Endothelial cell (in vitro differentiated cells): Measurements from ENCODE around the gene LRR1. TPM values are rescaled to one million over a fixed set of nuclear protein-coding genes. Genes with fewer than 3 reads are reported as not detected.

Experiments
- DNase-seq: peaks from one replicate; pipeline ENCODE4 v3.0.0; 2021; ENCODE audit warnings: low spot score
- H3K27ac Mint-ChIP-seq: one replicate; pipeline ENCODE4 v1.8.0; 2021; ENCODE audit warnings: mixed read lengths, inconsistent platforms; ENCODE audit not compliant: unreplicated experiment
- H3K27me3 Mint-ChIP-seq: one replicate; pipeline ENCODE4 v1.8.0; 2021; ENCODE audit warnings: mild to moderate bottlenecking, moderate library complexity, mixed read lengths, inconsistent platforms; ENCODE audit not compliant: unreplicated experiment
- H3K36me3 Mint-ChIP-seq: one replicate; pipeline ENCODE4 v1.8.0; 2021; ENCODE audit warnings: mild to moderate bottlenecking, low read depth, mixed read lengths, inconsistent platforms; ENCODE audit not compliant: unreplicated experiment
- H3K4me1 Mint-ChIP-seq: one replicate; pipeline ENCODE4 v1.8.0; 2021; ENCODE audit warnings: mild to moderate bottlenecking, mixed read lengths, inconsistent platforms; ENCODE audit not compliant: unreplicated experiment
- H3K4me3 Mint-ChIP-seq: one replicate; pipeline ENCODE4 v1.8.0; 2021; ENCODE audit warnings: mild to moderate bottlenecking, mixed read lengths, inconsistent platforms; ENCODE audit not compliant: unreplicated experiment
- H3K9me3 Mint-ChIP-seq: one replicate; pipeline ENCODE4 v1.8.0; 2021; ENCODE audit warnings: mixed read lengths, inconsistent platforms; ENCODE audit not compliant: unreplicated experiment
- CTCF ChIP-seq: fragments of 200-600 bp; sonication (generic); IDR thresholded peaks from one replicate; pipeline ENCODE4 v1.5.0; 2021; ENCODE audit warnings: antibody characterized with exemption; ENCODE audit not compliant: unreplicated experiment
- total RNA-seq: library from RNA; stranded (reverse); fragmentation: NEBNext Ultra II Directional; extraction: Animal tissue kit (Norgen Biotek cat#: 25700); gene quantifications from one replicate; pipeline ENCODE4 v1.2.1, GENCODE V29; 2021; ENCODE audit not compliant: unreplicated experiment

Gene LRR1
- total RNA-seq, 1 donor from 2014 or later = 12.9 TPM

GRCh38 chr14:49551569-49551968 is 47.2 kb upstream of the LRR1 start:
- Mint-ChIP-seq H3K27me3 (peaks cover 2% of the 10 kb centered on the region), H3K27ac (no peak overlapping the region), H3K36me3 (no peaks in the 10 kb centered on the region), H3K4me3 (no peak overlapping the region), H3K4me1 (peaks cover 16% of the 10 kb centered on the region), H3K9me3 (no peaks in the 10 kb centered on the region)
- TF ChIP-seq CTCF = no peak
- DNase-seq = no peak

- H3K9me3 Mint-ChIP-seq = no peaks in the 10 kb centered on the region
- TF ChIP-seq CTCF = no peak
- H3K4me1 Mint-ChIP-seq = peaks cover 12% of the 10 kb centered on the region
- H3K36me3 Mint-ChIP-seq = no peaks in the 10 kb centered on the region
- no peaks in the 10 kb centered on the region for H3K27me3 Mint-ChIP-seq
- no peak overlapping the region for H3K27ac Mint-ChIP-seq
- H3K4me3 Mint-ChIP-seq = no peak overlapping the region
- no peak for DNase-seq
Measured at GRCh38 chr14:49553106-49553505, 45.6 kb upstream of the LRR1 start.

DNA sequence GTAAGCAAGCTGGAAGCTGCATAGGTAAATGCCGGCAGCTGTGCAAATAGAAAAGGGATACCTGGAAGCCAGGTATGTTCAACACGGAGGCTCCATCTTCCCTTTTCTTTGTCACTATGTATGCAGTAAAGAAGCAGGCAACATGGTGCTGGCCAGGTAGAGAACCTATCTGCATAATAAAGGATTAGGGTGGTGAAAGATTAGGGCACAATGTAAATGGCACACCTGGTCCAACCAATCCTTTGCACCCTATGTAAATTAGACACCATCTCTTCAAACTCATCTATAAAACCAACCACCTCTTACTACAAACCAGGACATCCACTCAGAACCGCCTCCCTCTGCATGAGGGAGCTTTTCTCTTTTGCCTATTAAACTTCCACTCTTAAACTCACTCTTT is 44.8 kb upstream of the LRR1 start:
- H3K36me3 Mint-ChIP-seq = no peaks in the 10 kb centered on the region
- peaks cover 12% of the 10 kb centered on the region for H3K4me1 Mint-ChIP-seq
- DNase-seq = no peak
- H3K27ac Mint-ChIP-seq = no peak overlapping the region
- H3K4me3 Mint-ChIP-seq = no peak overlapping the region
- TF ChIP-seq CTCF = no peak
- no peaks in the 10 kb centered on the region for H3K27me3 Mint-ChIP-seq
- no peaks in the 10 kb centered on the region for H3K9me3 Mint-ChIP-seq

DNA sequence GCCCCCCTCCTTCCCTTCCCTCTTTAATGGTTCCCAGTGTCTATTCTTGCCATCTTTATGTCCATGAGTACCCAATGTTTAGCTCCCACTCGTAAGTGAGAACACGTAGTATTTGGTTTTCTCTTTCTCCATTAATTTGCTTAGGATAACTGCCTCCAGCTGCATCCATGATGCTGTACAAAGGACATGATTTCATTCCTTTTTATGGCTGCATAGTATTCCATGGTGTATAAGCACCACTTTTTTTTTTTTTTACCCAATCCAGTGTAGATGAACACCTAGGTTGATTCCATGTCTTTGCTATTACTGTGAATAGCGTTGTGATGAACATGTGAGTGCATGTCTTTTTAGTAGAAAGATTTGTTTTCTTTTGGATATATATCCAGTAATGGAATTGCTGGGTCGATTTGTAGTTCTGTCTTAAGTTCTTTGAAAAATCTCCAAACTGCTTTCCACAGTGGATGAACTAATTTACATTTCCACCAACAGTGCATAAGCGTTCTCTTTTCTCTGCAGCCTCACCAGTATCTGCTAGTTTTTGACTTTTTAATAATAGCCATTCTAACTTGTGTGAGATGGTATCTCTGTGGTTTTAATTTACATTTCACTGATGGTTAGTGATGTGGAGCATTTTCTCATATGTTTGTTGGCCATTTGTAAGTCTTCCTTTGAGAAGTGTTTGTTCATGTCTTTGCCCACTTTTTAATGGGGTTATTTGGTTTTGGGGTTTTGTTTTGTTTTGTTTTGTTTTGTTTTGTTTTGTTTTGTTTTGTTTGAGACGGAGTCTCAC is 38.6 kb upstream of the LRR1 start:
- no peaks in the 10 kb centered on the region for H3K4me1 Mint-ChIP-seq
- no peak for TF ChIP-seq CTCF
- DNase-seq = no peak
- no peak overlapping the region for H3K4me3 Mint-ChIP-seq
- H3K27ac Mint-ChIP-seq = no peak overlapping the region
- peaks cover 3% of the 10 kb centered on the region for H3K36me3 Mint-ChIP-seq
- peaks cover 2% of the 10 kb centered on the region for H3K27me3 Mint-ChIP-seq
- no peaks in the 10 kb centered on the region for H3K9me3 Mint-ChIP-seq

- no peak for DNase-seq
- Mint-ChIP-seq H3K9me3 (no peaks in the 10 kb centered on the region), H3K27ac (no peak overlapping the region)
Measured at GRCh38 chr14:49566714-49567113, 32.0 kb upstream of the LRR1 start.

More at GRCh38 chr14:49566714-49567113, 32.0 kb upstream of the LRR1 start:
- no peak for TF ChIP-seq CTCF
- Mint-ChIP-seq H3K27me3 (peaks cover 6% of the 10 kb centered on the region), H3K36me3 (peaks cover 3% of the 10 kb centered on the region), H3K4me3 (no peak overlapping the region), H3K4me1 (no peaks in the 10 kb centered on the region)
